K562 (cell line): Measurements from ENCODE around the gene NCCRP1. TPM values are rescaled to one million over a fixed set of nuclear protein-coding genes. Genes with fewer than 3 reads are reported as not detected.

Source experiments
- ATAC-seq: fragments of 200-7000 bp; cut with Tn5 transposase; 3 replicates; pipeline ENCODE4 v1.9.1; 2020; ENCODE audit warnings: moderate library complexity
- BruUV-seq: library from RNA; stranded (reverse); fragments of 400-500 nt; replicated peaks from 2 replicates; lab custom pipeline; 2021; lab: Mats Ljungman, UMichigan
- CTCF ChIA-PET: fragments of 300-600 bp; formaldehyde crosslinking; extraction: SDS; loops from one replicate; lab custom pipeline; 2021; ENCODE audit warnings: low intra/inter-chr PET ratio; lab: Yijun Ruan, JAX
- POLR2A ChIA-PET: fragments of 300-600, 350-650 bp; sonication (Branson Sonifier 250); formaldehyde crosslinking; extraction: SDS; loops from one replicate; lab custom pipeline; 2021; ENCODE audit warnings: antibody characterized with exemption, inconsistent platforms; lab: Yijun Ruan, JAX
- DNase-seq, 4 experiments: peaks; one replicate each; pipeline versions ENCODE4 v3.0.0 to v3.0.0-alpha.2; 2011 to 2018; ENCODE audit warnings: low spot score in 3 of 4, mixed read lengths in 3 of 4; ENCODE audit errors: extremely low read depth in 1 of 4
- FAIRE-seq: peaks from 2 replicates; lab custom pipeline; 2011; peaks lifted over from hg19 to GRCh38; lab: Jason Lieb, UNC
- H2AFZ ChIP-seq: 2 replicates; pipeline ENCODE4 v1.6.0; 2011; ENCODE audit warnings: low read depth, low read length, control low read depth, inconsistent platforms
- H3K27ac ChIP-seq: fragments of 200-600 bp; 3 replicates; pipeline ENCODE4 v1.8.0; 2011; ENCODE audit warnings: low read depth, mild to moderate bottlenecking, control low read depth, inconsistent platforms, low read length, moderate library complexity, mixed read lengths; ENCODE audit errors: extremely low read depth
- H3K27me3 ChIP-seq, 2 experiments: fragments of 300-600 bp in 1 of 2; 2 replicates in 1 of 2; 3 replicates in 1 of 2; pipeline versions ENCODE4 v1.6.0 to v1.8.0; 2011; ENCODE audit warnings: inconsistent platforms in 2 of 2, low read length in 2 of 2, mild to moderate bottlenecking in 1 of 2, mixed read lengths in 1 of 2, moderate library complexity in 1 of 2; ENCODE audit not compliant: control insufficient read depth in 2 of 2, insufficient read depth in 2 of 2
- H3K36me3 ChIP-seq: fragments of 300-600 bp; 3 replicates; pipeline ENCODE4 v1.8.0; 2011; ENCODE audit warnings: mild to moderate bottlenecking, low read length, inconsistent platforms; ENCODE audit not compliant: control insufficient read depth, insufficient read depth
- H3K4me1 ChIP-seq, 2 experiments: fragments of 200-600 bp in 1 of 2; replicated peaks in 1 of 2; 2 replicates in 1 of 2; 3 replicates in 1 of 2; pipeline versions ENCODE4 v1.5.1 to v1.8.0; 2011; ENCODE audit warnings: inconsistent platforms in 2 of 2, low read length in 2 of 2, mild to moderate bottlenecking in 1 of 2, mixed read lengths in 1 of 2, moderate library complexity in 1 of 2; ENCODE audit not compliant: control insufficient read depth in 2 of 2, insufficient read depth in 2 of 2
- H3K4me2 ChIP-seq: 2 replicates; pipeline ENCODE4 v1.6.1; 2011; ENCODE audit warnings: low read length, control low read depth, inconsistent platforms, mixed read lengths; ENCODE audit not compliant: insufficient read depth
- H3K4me3 ChIP-seq: fragments of 200-600 bp; sonication (generic), shearing (Covaris generic); 2 replicates; pipeline ENCODE4 v1.5.1; 2016; ENCODE audit warnings: control low read depth, inconsistent platforms
- H3K79me2 ChIP-seq: fragments of 200-600 bp; 3 replicates; pipeline ENCODE4 v1.8.0; 2011; ENCODE audit warnings: low read length, inconsistent platforms; ENCODE audit not compliant: control insufficient read depth, insufficient read depth
- H3K9ac ChIP-seq, 2 experiments: 2 replicates each; pipeline versions ENCODE4 v1.6.0 to v1.6.1; 2011; ENCODE audit warnings: low read depth in 2 of 2, low read length in 2 of 2, control low read depth in 1 of 2, inconsistent platforms in 1 of 2, mild to moderate bottlenecking in 1 of 2, mixed read lengths in 1 of 2; ENCODE audit not compliant: insufficient read depth in 1 of 2
- H3K9me1 ChIP-seq: one replicate; pipeline ENCODE4 v1.6.0; 2011; ENCODE audit warnings: inconsistent platforms, mild to moderate bottlenecking, low read length, moderate library complexity; ENCODE audit not compliant: control insufficient read depth, insufficient read depth
- H3K9me3 ChIP-seq: replicated peaks from 2 replicates; pipeline ENCODE4 v1.5.1; 2011; ENCODE audit warnings: low read depth, low read length, inconsistent platforms; ENCODE audit not compliant: control insufficient read depth, insufficient read depth
- H4K20me1 ChIP-seq: replicated peaks from 2 replicates; pipeline ENCODE4 v1.6.1; 2011; ENCODE audit warnings: low read length, inconsistent platforms, mixed read lengths; ENCODE audit not compliant: control insufficient read depth, insufficient read depth
- ATF1 ChIP-seq, 2 experiments: fragments of 450-650 bp in 1 of 2; IDR thresholded peaks; 2 replicates each; pipeline ENCODE4 v1.6.1; 2016; ENCODE audit warnings: missing compliant biosample characterization in 1 of 2, missing genetic modification characterization in 1 of 2
- BACH1 ChIP-seq: fragments of 200-800 bp; sonication (Bioruptor generic); IDR thresholded peaks from 2 replicates; pipeline ENCODE4 v1.6.1; 2016; ENCODE audit warnings: missing genetic modification characterization, missing compliant biosample characterization
- C11orf30 ChIP-seq: fragments of 450-650 bp; IDR thresholded peaks from 2 replicates; pipeline ENCODE4 v1.6.1; 2016; ENCODE audit warnings: low read depth, mild to moderate bottlenecking
- DACH1 ChIP-seq: fragments of 450-650 bp; IDR thresholded peaks from 2 replicates; pipeline ENCODE4 v1.6.1; 2018; ENCODE audit not compliant: partially characterized antibody
- EWSR1 ChIP-seq: fragments of 450-650 bp; IDR thresholded peaks from 2 replicates; pipeline ENCODE4 v1.6.1; 2018; ENCODE audit warnings: borderline replicate concordance, mild to moderate bottlenecking, low read depth, moderate library complexity; ENCODE audit not compliant: partially characterized antibody
- GTF2F1 ChIP-seq: IDR thresholded peaks from 2 replicates; pipeline ENCODE4 v1.6.1; 2011; ENCODE audit warnings: low read depth, low read length, improper control_type of control experiment
- MED1 ChIP-seq: sonication (generic); formaldehyde crosslinking; IDR thresholded peaks from 2 replicates; pipeline ENCODE4 v1.8.1; 2023; ENCODE audit warnings: missing genetic modification reagents, borderline replicate concordance
- NFATC3 ChIP-seq: fragments of 450-650 bp; IDR thresholded peaks from 2 replicates; pipeline ENCODE4 v1.6.1; 2017; ENCODE audit warnings: mild to moderate bottlenecking
- NFIC ChIP-seq: fragments of 450-650 bp; IDR thresholded peaks from 2 replicates; pipeline ENCODE4 v1.6.1; 2017; ENCODE audit warnings: mild to moderate bottlenecking, inconsistent platforms
- OTX1 ChIP-seq: fragments of 450-650 bp; formaldehyde crosslinking; IDR thresholded peaks from 2 replicates; pipeline ENCODE4 v1.4.0; 2022; ENCODE audit warnings: mild to moderate bottlenecking
- PURB ChIP-seq: sonication (generic); formaldehyde crosslinking; IDR thresholded peaks from 2 replicates; pipeline ENCODE4 v1.9.0; 2021; ENCODE audit warnings: low read depth, mild to moderate bottlenecking, missing genetic modification reagents
- SPI1 ChIP-seq: IDR thresholded peaks from 2 replicates; pipeline ENCODE4 v1.6.1; 2011; ENCODE audit warnings: low read depth, low read length, control low read depth, borderline replicate concordance
- TARDBP ChIP-seq: fragments of 450-650 bp; IDR thresholded peaks from 2 replicates; pipeline ENCODE4 v1.6.1; 2016
- ZNF57 ChIP-seq: fragments of 450-650 bp; formaldehyde crosslinking; IDR thresholded peaks from 2 replicates; pipeline ENCODE4 v1.4.0; 2020; ENCODE audit warnings: mild to moderate bottlenecking, moderate library complexity
- WGBS: fragments of 100-300 bp; shearing (Covaris generic); methylation state at CpG from one replicate; pipeline ENCODE4 v1.1.6; 2016; ENCODE audit warnings: low coverage, mixed read lengths; ENCODE audit not compliant: insufficient coverage; ENCODE audit errors: missing lambda C conversion rate; 5-methylcytosine and 5-hydroxymethylcytosine counted together
- in situ Hi-C: fragments of 300-500 bp; cut with MboI; formaldehyde crosslinking; loops from 4 replicates; pipeline ENCODE4 v1.15.0; 2018; ENCODE audit warnings: inconsistent platforms, mixed read lengths
- intact Hi-C: fragments of 100-400 bp; cut with micrococcal nuclease; formaldehyde crosslinking; loops from 2 replicates; pipeline ENCODE4 v1.14.2; 2022
- polyA plus RNA-seq, 8 experiments: library from polyadenylated mRNA; depleted of rRNA in 4 of 8; stranded (reverse) in 5 of 8; unstranded in 3 of 8; fragments of >200 nt; fragmentation: Nextera tagmentation in 2 of 8; fragmentation: Illumina TruSeq in 1 of 8; extraction: Ambion mirVana in 2 of 8; extraction: Trizol in 1 of 8; gene quantifications; 2 replicates each; pipeline versions ENCODE4 v1.2.1 to v1.2.3, GENCODE V29; 2011 to 2014; ENCODE audit warnings: inconsistent platforms in 1 of 8, missing spikeins in 1 of 8
- total RNA-seq, 7 experiments: library from RNA; depleted of rRNA in 6 of 7; stranded (reverse); fragments of >200 nt in 6 of 7; fragmentation: Illumina TruSeq in 2 of 7; extraction: Trizol in 2 of 7; gene quantifications; 2 replicates each; pipeline versions ENCODE4 v1.2.1 to v1.2.3, GENCODE V29; 2011 to 2021; ENCODE audit warnings: low replicate concordance in 1 of 7
- TF ChIP-seq, protein P1 (sequence below): sonication (generic); formaldehyde crosslinking; IDR thresholded peaks from 2 replicates; pipeline ENCODE4 v1.9.0; 2022; ENCODE audit warnings: mild to moderate bottlenecking, missing genetic modification reagents
- TF ChIP-seq, protein P2 (sequence below): fragments of 250-450 bp; sonication (Bioruptor Pico); IDR thresholded peaks from 2 replicates; pipeline ENCODE4 v1.9.0; 2021; ENCODE audit warnings: mild to moderate bottlenecking, inconsistent platforms
- TF ChIP-seq, protein P3 (sequence below): sonication (generic); formaldehyde crosslinking; IDR thresholded peaks from 2 replicates; pipeline ENCODE4 v1.8.0; 2022; ENCODE audit warnings: mild to moderate bottlenecking, missing genetic modification reagents
- TF ChIP-seq, protein P4 (sequence below): fragments of 450-650 bp; IDR thresholded peaks from 2 replicates; pipeline ENCODE4 v1.6.1; 2014; ENCODE audit warnings: low read depth, mild to moderate bottlenecking, moderate library complexity, borderline replicate concordance

NCCRP1 gene
- total and polyA plus RNA-seq, 9 of the 15 experiments (the other 6 are each of a cell fraction or from before 2014, with no cell fraction given), result 0.05 TPM; not detected in 8

DNA sequence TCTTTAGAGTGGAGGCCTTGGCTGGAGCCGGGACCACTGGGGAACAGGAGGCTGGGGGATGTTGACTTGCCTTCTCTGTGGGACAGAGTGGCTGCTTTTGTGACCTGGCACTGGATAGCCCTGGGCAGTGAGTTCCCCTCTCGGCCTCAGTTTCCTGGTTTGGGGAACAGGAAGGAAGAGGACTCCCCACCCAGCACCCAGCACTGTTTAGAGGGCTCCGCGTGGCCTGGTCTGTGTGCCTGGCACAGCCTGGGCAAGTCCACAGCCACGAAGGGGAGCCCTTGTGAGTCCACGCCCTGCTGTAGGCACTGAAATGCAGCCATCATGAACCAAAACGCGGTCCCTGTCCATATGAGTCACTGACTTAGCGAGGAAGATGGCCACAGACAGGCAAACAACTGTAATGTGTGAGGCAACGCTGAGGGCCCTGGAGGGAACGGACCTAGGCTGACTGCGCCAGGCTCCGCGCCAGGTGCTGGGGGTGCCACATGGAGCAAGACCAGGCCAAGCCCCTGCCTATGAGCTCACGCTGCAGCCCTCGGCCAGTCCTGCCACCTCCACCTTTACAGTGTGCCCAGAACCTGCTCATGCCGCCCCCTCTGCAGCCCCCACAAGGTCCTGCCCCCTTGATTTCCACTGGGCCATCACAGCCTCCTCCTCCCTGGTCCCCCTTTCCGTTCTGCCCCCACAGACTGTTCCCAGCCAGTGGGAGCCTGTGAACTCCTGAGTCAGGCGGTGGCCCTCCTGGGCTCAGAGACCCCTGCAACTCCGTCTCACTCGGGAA lies 35.7 kb upstream of the NCCRP1 start:
- ATAC-seq, result no peak
- BruUV-seq, result no TSS peak
- Histone ChIP-seq H3K4me2 (no peak overlapping the region), H3K9me1 (peaks cover 15% of the 10 kb centered on the region), H3K27ac (no peak overlapping the region), H3K9ac (peak overlapping the region in 1 of 2 experiments; percentile 53; a peak in 2 of 4 replicates), H3K9me3 (no peaks in the 10 kb centered on the region), H3K36me3 (peaks cover 5% of the 10 kb centered on the region; the same call in 1 of the 3 replicates), H2AFZ (no peak overlapping the region), H4K20me1 (peaks cover 41% of the 10 kb centered on the region), H3K79me2 (peaks cover 56% of the 10 kb centered on the region), H3K27me3 (no peaks in the 10 kb centered on the region), H3K4me3 (no peak overlapping the region), H3K4me1 (peaks cover 25 to 54% of the 10 kb centered on the region in 2 experiments)
- DNase-seq, result no peak
- FAIRE-seq, result no peak
- CTCF ChIA-PET, result no interaction called here
- in situ Hi-C loops, result no loop called here
- 73% methylated on average over 16 of the region's 21 CpGs for WGBS
- POLR2A ChIA-PET, result no interaction called here
- intact Hi-C loops, result no loop called here
- no peak for TF ChIP-seq TARDBP
- no peak for TF ChIP-seq OTX1 (CRISPR knock-in tag)
- no peak for TF ChIP-seq MED1 (CRISPR knock-in tag)
- no peak for TF ChIP-seq SPI1
- TF ChIP-seq PURB (CRISPR knock-in tag), result no peak
- no peak for TF ChIP-seq EWSR1
- TF ChIP-seq ATF1 (CRISPR knock-in tag; IDR thresholded peaks at IDR 0.05), result no peak
- no peak for TF ChIP-seq ATF1 (tag; IDR thresholded peaks at IDR 0.05)
- TF ChIP-seq BACH1 (tag), result no peak
- no peak for TF ChIP-seq C11orf30
- TF ChIP-seq NFATC3, result no peak
- TF ChIP-seq, protein P1, sequence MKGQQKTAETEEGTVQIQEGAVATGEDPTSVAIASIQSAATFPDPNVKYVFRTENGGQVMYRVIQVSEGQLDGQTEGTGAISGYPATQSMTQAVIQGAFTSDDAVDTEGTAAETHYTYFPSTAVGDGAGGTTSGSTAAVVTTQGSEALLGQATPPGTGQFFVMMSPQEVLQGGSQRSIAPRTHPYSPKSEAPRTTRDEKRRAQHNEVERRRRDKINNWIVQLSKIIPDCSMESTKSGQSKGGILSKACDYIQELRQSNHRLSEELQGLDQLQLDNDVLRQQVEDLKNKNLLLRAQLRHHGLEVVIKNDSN, result no peak
- TF ChIP-seq ZNF57 (CRISPR knock-in tag), result no peak
- TF ChIP-seq NFIC, result no peak
- TF ChIP-seq, protein P2, sequence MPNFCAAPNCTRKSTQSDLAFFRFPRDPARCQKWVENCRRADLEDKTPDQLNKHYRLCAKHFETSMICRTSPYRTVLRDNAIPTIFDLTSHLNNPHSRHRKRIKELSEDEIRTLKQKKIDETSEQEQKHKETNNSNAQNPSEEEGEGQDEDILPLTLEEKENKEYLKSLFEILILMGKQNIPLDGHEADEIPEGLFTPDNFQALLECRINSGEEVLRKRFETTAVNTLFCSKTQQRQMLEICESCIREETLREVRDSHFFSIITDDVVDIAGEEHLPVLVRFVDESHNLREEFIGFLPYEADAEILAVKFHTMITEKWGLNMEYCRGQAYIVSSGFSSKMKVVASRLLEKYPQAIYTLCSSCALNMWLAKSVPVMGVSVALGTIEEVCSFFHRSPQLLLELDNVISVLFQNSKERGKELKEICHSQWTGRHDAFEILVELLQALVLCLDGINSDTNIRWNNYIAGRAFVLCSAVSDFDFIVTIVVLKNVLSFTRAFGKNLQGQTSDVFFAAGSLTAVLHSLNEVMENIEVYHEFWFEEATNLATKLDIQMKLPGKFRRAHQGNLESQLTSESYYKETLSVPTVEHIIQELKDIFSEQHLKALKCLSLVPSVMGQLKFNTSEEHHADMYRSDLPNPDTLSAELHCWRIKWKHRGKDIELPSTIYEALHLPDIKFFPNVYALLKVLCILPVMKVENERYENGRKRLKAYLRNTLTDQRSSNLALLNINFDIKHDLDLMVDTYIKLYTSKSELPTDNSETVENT, result no peak
- TF ChIP-seq GTF2F1, result no peak
- TF ChIP-seq, protein P3, sequence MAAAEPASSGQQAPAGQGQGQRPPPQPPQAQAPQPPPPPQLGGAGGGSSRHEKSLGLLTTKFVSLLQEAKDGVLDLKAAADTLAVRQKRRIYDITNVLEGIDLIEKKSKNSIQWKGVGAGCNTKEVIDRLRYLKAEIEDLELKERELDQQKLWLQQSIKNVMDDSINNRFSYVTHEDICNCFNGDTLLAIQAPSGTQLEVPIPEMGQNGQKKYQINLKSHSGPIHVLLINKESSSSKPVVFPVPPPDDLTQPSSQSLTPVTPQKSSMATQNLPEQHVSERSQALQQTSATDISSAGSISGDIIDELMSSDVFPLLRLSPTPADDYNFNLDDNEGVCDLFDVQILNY, result no peak
- no peak for TF ChIP-seq DACH1
- TF ChIP-seq, protein P4, sequence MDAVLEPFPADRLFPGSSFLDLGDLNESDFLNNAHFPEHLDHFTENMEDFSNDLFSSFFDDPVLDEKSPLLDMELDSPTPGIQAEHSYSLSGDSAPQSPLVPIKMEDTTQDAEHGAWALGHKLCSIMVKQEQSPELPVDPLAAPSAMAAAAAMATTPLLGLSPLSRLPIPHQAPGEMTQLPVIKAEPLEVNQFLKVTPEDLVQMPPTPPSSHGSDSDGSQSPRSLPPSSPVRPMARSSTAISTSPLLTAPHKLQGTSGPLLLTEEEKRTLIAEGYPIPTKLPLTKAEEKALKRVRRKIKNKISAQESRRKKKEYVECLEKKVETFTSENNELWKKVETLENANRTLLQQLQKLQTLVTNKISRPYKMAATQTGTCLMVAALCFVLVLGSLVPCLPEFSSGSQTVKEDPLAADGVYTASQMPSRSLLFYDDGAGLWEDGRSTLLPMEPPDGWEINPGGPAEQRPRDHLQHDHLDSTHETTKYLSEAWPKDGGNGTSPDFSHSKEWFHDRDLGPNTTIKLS, result no peak
